Measurements from ENCODE around the gene DCDC2B.
A peak's percentile ranks its signal among the peaks of the same experiment; 100 is the strongest.

Gene DCDC2B

DNA sequence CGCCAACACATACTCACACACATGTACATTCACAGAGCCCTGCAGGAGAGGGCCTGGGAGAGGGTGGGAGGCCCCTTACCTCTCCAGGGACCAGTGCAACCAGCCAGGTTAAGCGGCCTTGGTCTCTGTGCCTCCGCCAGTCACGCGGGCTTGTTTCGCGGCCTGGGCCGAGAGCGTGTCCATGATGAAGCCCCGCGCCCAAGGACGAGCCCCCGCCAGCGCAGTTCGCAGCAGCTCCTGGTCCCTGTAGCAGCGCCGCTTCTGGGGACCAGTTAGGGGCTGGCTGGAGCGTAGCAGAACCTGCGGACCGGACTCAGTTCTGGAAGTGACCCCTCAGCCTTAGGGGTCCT is 30.9 kb downstream of the DCDC2B start:
- DNase-seq (ENCODE audit: low read depth), result no peak
- TF ChIP-seq CTCF (IDR thresholded peaks at IDR 0.05; ENCODE audit: low read depth, low read length, missing control alignments), result no peak
- H3K4me3 ChIP-seq (ENCODE audit: low read depth, low read length), result no peak overlapping the region

- H3K4me3 ChIP-seq (ENCODE audit: low read depth, low read length), result peak overlapping the region; percentile 60
- no peak for DNase-seq (ENCODE audit: low read depth)
- no peak for TF ChIP-seq CTCF (IDR thresholded peaks at IDR 0.05; ENCODE audit: low read depth, low read length, missing control alignments)
Measured at GRCh38 chr1:32240140-32240951, 31.5 kb downstream of the DCDC2B start.

- no peak for DNase-seq (ENCODE audit: low read depth)
- no peak for TF ChIP-seq CTCF (IDR thresholded peaks at IDR 0.05; ENCODE audit: low read depth, low read length, missing control alignments)
- peak overlapping the region; percentile 60 for H3K4me3 ChIP-seq (ENCODE audit: low read depth, low read length)
Measured at GRCh38 chr1:32241001-32241763, 32.3 kb downstream of the DCDC2B start.

- no peak for TF ChIP-seq CTCF (IDR thresholded peaks at IDR 0.05; ENCODE audit: low read depth, low read length, missing control alignments)
- DNase-seq (ENCODE audit: low read depth), result no peak
- H3K4me3 ChIP-seq (ENCODE audit: low read depth, low read length), result no peak overlapping the region
Measured at GRCh38 chr1:32242341-32242851, 33.5 kb downstream of the DCDC2B start.

DNA sequence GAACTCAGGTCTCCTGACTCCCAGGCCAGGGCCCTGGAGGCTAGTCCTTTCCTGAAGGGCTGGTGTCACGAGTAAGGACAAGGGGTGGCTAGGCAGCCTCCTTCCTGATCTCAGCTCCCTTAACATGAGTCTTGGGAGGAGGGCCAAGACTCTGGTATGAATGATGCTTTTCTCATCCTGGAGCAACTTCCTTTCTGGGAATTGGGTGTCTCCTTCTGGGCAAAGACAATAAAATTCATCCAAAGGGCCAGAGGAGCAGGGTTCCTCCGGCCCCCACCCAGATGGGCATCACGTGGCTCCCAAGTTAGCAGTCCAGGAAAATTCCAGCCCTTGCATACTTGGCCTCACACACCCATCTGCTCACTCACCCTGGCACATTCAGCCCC is 38.0 kb downstream of the DCDC2B start, which contains the start of gene FAM167B:
TSS of gene FAM167B (plus strand) at position 335 of the 386 bp plus-strand sequence. CDS start 200 bp downstream, outside the sequence.
- no peak for TF ChIP-seq CTCF (IDR thresholded peaks at IDR 0.05; ENCODE audit: low read depth, low read length, missing control alignments)
- no peak within 1 kb of the TSS for H3K4me3 ChIP-seq (ENCODE audit: low read depth, low read length)
- DNase-seq (ENCODE audit: low read depth), result no peak

DNA sequence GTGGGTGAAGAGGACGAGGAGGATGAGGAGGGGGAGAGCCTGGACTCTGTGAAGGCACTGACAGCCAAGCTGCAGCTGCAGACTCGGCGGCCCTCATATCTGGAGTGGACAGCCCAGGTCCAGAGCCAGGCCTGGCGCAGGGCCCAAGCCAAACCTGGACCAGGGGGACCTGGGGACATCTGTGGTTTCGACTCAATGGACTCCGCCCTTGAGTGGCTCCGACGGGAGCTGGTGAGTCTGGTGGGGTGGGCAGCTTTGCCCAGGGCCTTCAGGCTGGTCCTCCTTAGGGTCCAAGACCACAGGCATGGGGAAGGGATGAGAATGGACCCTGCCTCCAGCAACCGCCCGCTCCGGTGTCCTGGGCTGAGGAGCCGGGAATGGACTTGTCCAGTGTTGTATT is 38.6 kb downstream of the DCDC2B start:
- TF ChIP-seq CTCF (IDR thresholded peaks at IDR 0.05; ENCODE audit: low read depth, low read length, missing control alignments), result no peak
- no peak for DNase-seq (ENCODE audit: low read depth)
- no peak overlapping the region for H3K4me3 ChIP-seq (ENCODE audit: low read depth, low read length)
